HTERT RPE-1 (cell line): ENCODE measurements around the gene DENND4B.
"Not testable (repeated sequence)": the region's sequence is repeated elsewhere in the genome, so short reads cannot be mapped to it uniquely, and the experiment has no call there.

Experiments used
- in situ Hi-C: fragments of 300-500 bp; cut with MboI; formaldehyde crosslinking; loops from 4 replicates; pipeline ENCODE4 v1.14.3; 2020; ENCODE audit warnings: low sequenced_read_pairs

The DENND4B gene

GRCh38 chr1:153891042-153891441, 55.5 kb downstream of the DENND4B start:
- in situ Hi-C loops = not testable (repeated sequence)

- in situ Hi-C loops = no loop called here
Measured at GRCh38 chr1:153888533-153888932, 58.0 kb downstream of the DENND4B start.

GRCh38 chr1:153886127-153886526, 60.4 kb downstream of the DENND4B start:
- in situ Hi-C loops = no loop called here

GRCh38 chr1:153883223-153883622, 63.3 kb downstream of the DENND4B start:
- in situ Hi-C loops = no loop called here

GRCh38 chr1:153882296-153882912, 64.1 kb downstream of the DENND4B start:
- in situ Hi-C loops = no loop called here

- in situ Hi-C loops = no loop called here
Measured at GRCh38 chr1:153881751-153882150, 64.8 kb downstream of the DENND4B start.

- in situ Hi-C loops = no loop called here
Measured at GRCh38 chr1:153880962-153881361, 65.6 kb downstream of the DENND4B start.

GRCh38 chr1:153880024-153880423, 66.5 kb downstream of the DENND4B start:
- in situ Hi-C loops = no loop called here
